Upper lobe of right lung (tissue), 1 donor: Measurements from ENCODE around the gene ADCY3. TPM values are rescaled to one million over a fixed set of nuclear protein-coding genes. Genes with fewer than 3 reads are reported as not detected.
"Not testable (repeated sequence)": the region's sequence is repeated elsewhere in the genome, so short reads cannot be mapped to it uniquely, and the experiment has no call there.

Experiments
- ATAC-seq: fragments of 200-7000 bp; cut with Tn5 transposase; one replicate; pipeline ENCODE4 v1.9.1; 2020; ENCODE audit warnings: mild to moderate bottlenecking, moderate library complexity
- DNase-seq: peaks from one replicate; pipeline ENCODE4 v3.0.0-alpha.2; 2020
- H3K27ac ChIP-seq: fragments of 200-600 bp; one replicate; pipeline ENCODE4 v1.8.0; 2022
- H3K27me3 ChIP-seq: fragments of 200-600 bp; one replicate; pipeline ENCODE4 v1.8.0; 2022; ENCODE audit warnings: mild to moderate bottlenecking
- H3K36me3 ChIP-seq: fragments of 200-600 bp; one replicate; pipeline ENCODE4 v1.8.0; 2022
- H3K4me1 ChIP-seq: fragments of 200-600 bp; one replicate; pipeline ENCODE4 v1.8.0; 2022
- H3K4me3 ChIP-seq: fragments of 200-600 bp; one replicate; pipeline ENCODE4 v1.8.0; 2022; ENCODE audit warnings: mild to moderate bottlenecking
- H3K9me3 ChIP-seq: fragments of 200-600 bp; one replicate; pipeline ENCODE4 v1.8.0; 2022
- intact Hi-C: fragments of 100-400 bp; cut with DNase I; formaldehyde crosslinking; loops from one replicate; pipeline ENCODE4 v1.11.0; 2022
- total RNA-seq: library from RNA; stranded (reverse); fragmentation: NEBNext Ultra II Directional; extraction: Animal tissue kit (Norgen Biotek cat#: 25700); gene quantifications from one replicate; pipeline ENCODE4 v1.2.1, GENCODE V29; 2021
- TF ChIP-seq, protein P1 (sequence below): fragments of 200-600 bp; IDR thresholded peaks from one replicate; pipeline ENCODE4 v1.8.0; 2022; ENCODE audit warnings: antibody characterized with exemption
- donor health status: DM: no; HTN: yes; CAD: no; lungs with severe emphysema.

ADCY3 gene
- total RNA-seq, 1 donor from 2014 or later = 37.0 TPM

- TF ChIP-seq, protein P1, sequence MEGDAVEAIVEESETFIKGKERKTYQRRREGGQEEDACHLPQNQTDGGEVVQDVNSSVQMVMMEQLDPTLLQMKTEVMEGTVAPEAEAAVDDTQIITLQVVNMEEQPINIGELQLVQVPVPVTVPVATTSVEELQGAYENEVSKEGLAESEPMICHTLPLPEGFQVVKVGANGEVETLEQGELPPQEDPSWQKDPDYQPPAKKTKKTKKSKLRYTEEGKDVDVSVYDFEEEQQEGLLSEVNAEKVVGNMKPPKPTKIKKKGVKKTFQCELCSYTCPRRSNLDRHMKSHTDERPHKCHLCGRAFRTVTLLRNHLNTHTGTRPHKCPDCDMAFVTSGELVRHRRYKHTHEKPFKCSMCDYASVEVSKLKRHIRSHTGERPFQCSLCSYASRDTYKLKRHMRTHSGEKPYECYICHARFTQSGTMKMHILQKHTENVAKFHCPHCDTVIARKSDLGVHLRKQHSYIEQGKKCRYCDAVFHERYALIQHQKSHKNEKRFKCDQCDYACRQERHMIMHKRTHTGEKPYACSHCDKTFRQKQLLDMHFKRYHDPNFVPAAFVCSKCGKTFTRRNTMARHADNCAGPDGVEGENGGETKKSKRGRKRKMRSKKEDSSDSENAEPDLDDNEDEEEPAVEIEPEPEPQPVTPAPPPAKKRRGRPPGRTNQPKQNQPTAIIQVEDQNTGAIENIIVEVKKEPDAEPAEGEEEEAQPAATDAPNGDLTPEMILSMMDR = no peak
- H3K4me3 ChIP-seq = no peak overlapping the region
- ATAC-seq = no peak
Measured at GRCh38 chr2:24815171-24815570, 104.9 kb downstream of the ADCY3 start.

DNA sequence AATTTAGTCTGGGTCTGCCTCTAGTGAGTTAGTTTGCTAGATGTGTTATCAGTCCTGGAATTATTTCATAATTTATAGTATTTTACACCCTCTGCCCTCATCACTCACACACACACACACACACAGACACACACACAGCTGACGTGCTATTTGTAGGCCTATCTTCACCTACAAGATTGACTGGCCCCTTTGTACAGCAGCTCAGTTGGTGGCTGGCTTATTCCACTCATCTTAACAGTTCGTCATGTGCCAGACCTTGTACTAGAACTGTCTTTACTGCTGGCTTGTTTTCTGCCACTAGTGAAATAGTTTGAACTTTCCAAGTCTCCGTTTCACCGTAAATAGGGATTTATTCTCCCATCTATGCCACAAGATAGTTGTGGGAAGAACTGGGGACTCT, 105.5 kb downstream of the ADCY3 start:
- intact Hi-C loops = no loop called here
- no peak overlapping the region for H3K4me3 ChIP-seq
- ATAC-seq = no peak

More at GRCh38 chr2:24815171-24815570, 104.9 kb downstream of the ADCY3 start:
- no peaks in the 10 kb centered on the region for H3K9me3 ChIP-seq
- intact Hi-C loops = no loop called here
- peaks cover 16% of the 10 kb centered on the region for H3K36me3 ChIP-seq
- DNase-seq = no peak
- no peak overlapping the region for H3K27ac ChIP-seq
- no peaks in the 10 kb centered on the region for H3K27me3 ChIP-seq
- H3K4me1 ChIP-seq = no peaks in the 10 kb centered on the region

DNA sequence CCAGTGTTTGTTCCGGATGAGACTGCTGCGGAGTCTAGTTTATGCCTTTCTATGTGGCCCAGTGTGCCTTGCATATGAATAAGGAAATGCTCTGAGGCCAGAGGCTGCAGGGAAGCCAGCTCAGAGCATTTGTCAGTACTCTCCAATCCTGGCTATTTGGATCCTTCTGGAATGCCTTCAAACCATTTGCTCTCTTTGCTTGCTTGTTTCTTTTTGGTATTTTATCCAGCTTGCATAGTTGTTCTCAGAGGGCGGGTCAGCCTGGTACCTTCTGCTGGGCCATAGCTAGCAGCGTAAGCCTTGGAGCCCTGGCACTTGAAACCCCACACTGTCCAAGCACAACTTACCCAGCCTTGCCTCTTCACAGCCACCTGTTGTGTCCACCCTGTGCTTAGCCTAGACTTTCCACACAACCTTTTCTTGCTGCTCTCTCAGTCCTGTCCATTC, 106.3 kb downstream of the ADCY3 start:
- Histone ChIP-seq H3K4me1 (no peaks in the 10 kb centered on the region), H3K27me3 (no peaks in the 10 kb centered on the region), H3K27ac (no peak overlapping the region), H3K4me3 (no peak overlapping the region), H3K36me3 (peaks cover 15% of the 10 kb centered on the region), H3K9me3 (no peaks in the 10 kb centered on the region)
- no peak for DNase-seq
- intact Hi-C loops = no loop called here
- ATAC-seq = no peak
- TF ChIP-seq, protein P1 = no peak

More for the DNA sequence above, 105.5 kb downstream of the ADCY3 start:
- H3K27me3 ChIP-seq = no peaks in the 10 kb centered on the region
- H3K4me1 ChIP-seq = no peaks in the 10 kb centered on the region
- TF ChIP-seq, protein P1 = no peak
- H3K9me3 ChIP-seq = no peaks in the 10 kb centered on the region
- peaks cover 15% of the 10 kb centered on the region for H3K36me3 ChIP-seq
- no peak for DNase-seq
- no peak overlapping the region for H3K27ac ChIP-seq

DNA sequence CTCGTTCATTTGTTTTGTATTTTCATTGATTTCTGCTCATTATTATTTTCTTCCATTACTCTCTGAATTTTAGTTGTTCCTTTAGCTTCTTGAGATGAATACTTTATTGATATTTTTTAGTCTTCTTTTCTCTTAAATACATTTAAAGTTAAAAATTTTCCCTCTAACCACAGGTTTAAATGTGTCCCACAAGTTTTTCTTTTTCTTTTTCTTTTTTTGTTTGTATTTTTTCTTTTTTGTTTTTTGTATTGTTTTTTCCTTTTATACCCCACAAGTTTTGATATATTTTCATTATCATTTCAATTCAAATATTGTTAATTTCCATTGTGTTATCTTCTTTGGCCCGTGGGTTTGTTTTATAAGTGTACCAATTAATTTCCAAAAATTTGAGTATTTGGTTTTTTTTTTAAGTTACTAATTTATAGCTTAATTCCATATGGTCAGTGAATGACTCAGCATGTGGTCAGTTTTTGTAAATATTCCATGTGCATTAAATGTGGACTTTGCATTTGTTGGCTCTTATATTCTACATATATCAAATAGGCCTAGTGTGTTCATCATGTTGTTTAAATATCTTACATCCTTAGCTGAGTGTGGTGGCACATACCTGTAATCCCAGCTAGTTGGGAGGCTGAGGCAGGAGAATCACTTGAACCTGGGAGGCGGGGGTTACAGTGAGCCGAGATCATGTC, 110.6 kb downstream of the ADCY3 start:
- H3K4me1 ChIP-seq = no peaks in the 10 kb centered on the region
- ATAC-seq (no peak), DNase-seq (no peak)
- intact Hi-C loops = no loop called here
- H3K9me3 ChIP-seq = no peaks in the 10 kb centered on the region
- no peak overlapping the region for H3K4me3 ChIP-seq
- no peak overlapping the region for H3K27ac ChIP-seq
- TF ChIP-seq, protein P1 = no peak
- no peaks in the 10 kb centered on the region for H3K36me3 ChIP-seq
- no peaks in the 10 kb centered on the region for H3K27me3 ChIP-seq

DNA sequence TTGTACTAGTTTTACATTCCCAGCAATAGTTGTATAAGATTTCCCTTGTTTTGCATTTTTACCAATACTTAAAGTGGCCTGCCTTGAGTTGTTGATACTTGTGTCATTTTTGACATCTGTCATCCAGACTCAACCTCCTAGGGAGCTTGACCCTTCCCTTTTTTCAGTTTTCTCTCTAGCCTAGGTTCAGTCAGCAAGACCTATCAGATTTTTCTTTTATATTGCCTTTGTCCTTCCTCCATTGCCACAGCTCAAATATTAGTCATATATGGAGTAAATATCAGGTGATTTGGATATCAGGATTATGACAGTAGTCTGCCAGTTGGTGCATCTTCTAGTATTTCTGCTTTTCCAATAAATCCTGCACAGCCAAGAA, 113.4 kb downstream of the ADCY3 start:
- Histone ChIP-seq H3K27ac (no peak overlapping the region), H3K36me3 (no peaks in the 10 kb centered on the region), H3K4me1 (no peaks in the 10 kb centered on the region), H3K9me3 (no peaks in the 10 kb centered on the region), H3K27me3 (no peaks in the 10 kb centered on the region), H3K4me3 (no peak overlapping the region)
- no peak for ATAC-seq
- intact Hi-C loops = no loop called here
- no peak for DNase-seq
- TF ChIP-seq, protein P1 = no peak

DNA sequence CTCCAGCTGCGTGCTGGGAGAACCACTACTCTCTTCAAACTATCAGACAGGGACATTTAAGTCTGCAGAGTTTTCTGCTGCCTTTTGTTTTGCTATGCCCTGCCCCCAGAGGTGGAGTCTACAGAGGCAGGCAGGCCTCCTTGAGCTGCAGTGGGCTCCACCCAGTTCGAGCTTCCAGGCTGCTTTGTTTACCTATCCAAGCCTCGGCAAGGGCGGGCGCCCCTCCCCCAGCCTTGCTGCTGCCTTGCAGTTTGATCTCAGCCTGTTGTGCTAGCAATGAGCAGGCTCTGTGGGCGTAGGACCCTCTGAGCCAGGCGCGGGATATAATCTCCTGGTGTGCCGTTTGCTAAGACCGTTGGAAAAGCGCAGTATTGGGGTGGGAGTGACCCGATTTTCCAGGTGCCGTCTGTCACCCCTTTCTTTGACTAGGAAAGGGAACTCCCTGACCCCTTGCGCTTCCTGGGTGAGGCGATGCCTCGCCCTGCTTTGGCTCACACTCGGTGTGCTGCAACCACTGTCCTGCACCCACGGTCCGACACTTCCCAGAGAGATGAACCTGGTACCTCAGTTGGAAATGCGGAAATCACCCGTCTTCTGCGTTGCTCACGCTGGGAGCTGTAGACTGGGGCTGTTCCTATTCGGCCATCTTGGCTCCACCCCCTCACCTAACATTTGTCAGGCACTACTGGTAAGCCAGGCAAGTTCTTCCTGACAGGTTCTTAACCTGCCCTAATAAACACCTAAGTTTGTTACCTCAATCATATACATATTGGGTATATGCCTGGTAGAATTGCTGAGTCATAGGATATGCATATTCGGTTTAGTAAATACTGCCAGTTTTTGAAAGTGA, 114.0 kb downstream of the ADCY3 start:
- ATAC-seq, H3K27ac ChIP-seq, H3K4me1 ChIP-seq, H3K27me3 ChIP-seq, H3K9me3 ChIP-seq, DNase-seq, intact Hi-C loops, H3K4me3 ChIP-seq, H3K36me3 ChIP-seq: not testable (repeated sequence)

- H3K27ac ChIP-seq, H3K4me3 ChIP-seq, DNase-seq, H3K36me3 ChIP-seq, H3K27me3 ChIP-seq, H3K4me1 ChIP-seq, H3K9me3 ChIP-seq, ATAC-seq, intact Hi-C loops: not testable (repeated sequence)
Measured at GRCh38 chr2:24800487-24800886, 119.5 kb downstream of the ADCY3 start.
